HS-27A (cell line): Measurements from ENCODE around the gene NEIL3.

Source experiments
- DNase-seq: peaks from one replicate; pipeline ENCODE4 v3.0.0-alpha.2; 2012; ENCODE audit warnings: low read depth, missing footprints

NEIL3 gene

DNA sequence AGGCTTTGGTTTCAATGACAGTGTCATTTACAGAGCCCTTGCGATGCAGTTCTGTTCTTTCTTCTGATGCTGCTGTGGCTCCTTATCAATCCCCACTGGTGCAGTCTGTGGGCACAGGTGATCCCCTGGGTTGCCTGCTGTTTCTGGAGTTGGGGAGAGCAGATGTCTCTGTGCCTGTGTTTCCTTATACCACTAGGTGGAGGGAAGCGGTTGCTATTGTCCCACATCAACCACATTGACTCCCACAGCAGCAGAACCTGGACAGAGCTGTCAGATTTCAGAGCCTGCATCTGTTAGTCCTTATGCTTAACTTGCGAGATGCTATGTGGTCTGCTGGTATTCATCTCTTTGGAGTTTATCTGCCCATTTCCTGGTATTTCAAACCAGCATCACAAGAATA, 57.7 kb downstream of the NEIL3 start:
- no peak for DNase-seq

DNA sequence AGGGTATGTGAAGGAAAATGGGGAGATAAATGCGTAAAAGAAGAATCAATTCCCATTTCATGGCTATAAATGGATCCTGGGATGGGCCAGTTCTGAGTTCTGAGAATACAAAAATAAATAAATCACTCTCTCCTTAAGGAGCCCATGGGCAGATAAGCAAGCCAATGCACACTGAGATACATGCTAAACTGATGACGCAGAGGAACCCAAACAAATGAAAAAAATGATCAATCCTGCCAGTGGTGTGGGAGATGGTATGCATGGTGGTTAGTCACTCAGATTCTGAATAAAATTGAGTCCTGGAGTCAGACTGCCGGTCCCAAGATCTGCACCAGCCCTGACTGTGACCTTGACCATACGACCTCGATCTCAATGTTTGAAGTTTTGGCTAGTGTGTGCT, 59.7 kb downstream of the NEIL3 start:
- peak; percentile 14 for DNase-seq

DNA sequence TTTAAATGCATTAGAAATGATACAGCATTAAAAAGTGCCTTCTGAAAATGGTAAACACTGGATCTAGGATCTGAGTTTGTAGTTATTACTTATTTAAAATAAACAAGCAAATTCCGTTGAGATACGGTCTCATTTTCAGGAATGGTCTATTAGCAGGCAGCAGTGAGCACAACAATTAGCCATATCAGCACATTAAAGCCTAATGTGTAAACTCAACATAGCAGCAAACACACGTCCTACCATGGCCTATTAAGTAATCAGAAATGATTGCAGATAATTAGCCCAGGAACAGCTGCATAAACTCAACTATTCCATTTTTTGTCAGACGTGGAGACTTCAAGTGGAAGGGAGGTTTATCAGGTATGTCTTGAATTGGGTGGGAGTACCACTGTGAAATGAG, 61.8 kb downstream of the NEIL3 start:
- DNase-seq = no peak

DNA sequence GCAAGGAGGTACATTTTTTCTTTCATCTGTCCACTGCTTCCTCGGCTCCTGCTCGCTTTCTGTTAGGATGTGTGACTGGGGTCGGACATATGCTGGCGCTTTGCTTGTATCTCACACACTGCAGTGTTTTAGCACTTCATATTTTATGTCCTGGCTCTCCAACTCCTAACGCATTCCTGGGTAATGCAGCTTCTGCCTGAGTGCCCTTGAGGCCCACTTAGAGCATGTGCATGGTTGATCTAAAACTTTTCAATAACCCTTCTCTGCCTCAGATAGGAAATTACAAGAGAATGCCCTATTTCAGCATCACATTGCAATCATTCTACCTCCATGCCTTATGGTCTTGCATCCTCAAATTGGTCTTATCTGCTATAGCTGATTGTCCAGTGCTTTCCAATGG, 65.3 kb downstream of the NEIL3 start:
- no peak for DNase-seq

DNA sequence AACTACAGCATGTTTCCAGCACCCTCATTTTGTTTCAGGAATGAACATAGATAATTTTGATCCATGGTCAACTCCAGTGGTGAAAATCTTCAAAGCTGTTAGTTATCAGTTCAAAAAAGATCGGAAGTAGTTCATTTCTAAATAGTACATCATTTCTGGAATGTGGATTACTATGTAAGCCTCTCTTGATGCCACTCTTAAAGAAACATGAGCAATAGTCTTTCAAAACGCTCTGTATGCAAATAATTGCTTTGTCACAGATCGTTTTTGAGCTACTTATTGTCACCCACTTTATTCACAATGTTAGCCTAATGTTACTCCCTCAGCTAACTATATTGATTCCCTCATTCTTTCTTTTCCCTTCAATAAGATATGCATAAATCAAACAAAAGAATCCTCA, 65.7 kb downstream of the NEIL3 start:
- no peak for DNase-seq

DNA sequence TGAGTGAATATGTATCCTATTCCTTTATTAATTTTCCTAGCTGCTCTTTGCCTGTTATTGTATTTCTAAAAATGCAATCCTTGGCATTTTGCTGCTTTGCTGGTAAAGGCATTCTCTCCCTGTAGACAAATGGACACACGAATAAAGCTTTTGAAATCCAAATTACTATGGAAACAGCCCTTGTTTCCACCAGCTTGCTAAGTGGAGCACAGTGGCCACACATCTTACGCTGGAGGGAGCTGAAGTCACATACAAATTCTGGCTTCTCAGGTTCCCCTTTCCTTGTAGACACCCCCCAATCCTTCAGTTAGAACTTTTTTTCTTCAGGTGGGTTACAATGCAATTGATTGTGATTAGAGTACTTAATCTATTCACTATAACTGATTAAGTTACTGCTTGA, 66.3 kb downstream of the NEIL3 start:
- DNase-seq = no peak

DNA sequence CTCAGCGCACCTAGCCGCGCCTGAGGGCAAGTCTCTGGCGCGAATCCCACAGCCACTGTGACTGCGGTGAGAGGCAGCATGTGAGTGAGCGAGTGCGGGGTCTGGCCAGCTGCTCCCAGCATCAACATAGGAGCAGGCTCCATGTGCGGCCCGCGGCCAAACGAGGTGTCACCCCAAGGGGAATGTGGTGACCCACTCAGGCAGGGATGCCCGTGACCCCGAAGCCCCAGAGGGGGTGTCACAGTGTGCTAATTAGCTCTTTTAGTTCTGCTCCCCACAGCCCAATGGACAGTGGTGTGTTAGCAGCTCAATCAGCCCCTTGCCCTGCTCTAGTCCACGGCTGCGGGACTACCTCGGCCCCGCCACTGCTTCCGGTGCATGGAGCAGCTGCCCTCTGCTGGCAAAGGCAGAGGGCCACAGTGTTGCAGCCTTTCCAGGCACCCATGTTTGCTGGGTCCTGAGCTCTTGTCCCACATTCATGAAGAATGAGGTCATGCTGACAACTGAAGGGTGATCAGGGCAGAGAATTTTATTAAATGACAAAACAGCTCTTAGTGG, 71.1 kb downstream of the NEIL3 start:
- no peak for DNase-seq

DNA sequence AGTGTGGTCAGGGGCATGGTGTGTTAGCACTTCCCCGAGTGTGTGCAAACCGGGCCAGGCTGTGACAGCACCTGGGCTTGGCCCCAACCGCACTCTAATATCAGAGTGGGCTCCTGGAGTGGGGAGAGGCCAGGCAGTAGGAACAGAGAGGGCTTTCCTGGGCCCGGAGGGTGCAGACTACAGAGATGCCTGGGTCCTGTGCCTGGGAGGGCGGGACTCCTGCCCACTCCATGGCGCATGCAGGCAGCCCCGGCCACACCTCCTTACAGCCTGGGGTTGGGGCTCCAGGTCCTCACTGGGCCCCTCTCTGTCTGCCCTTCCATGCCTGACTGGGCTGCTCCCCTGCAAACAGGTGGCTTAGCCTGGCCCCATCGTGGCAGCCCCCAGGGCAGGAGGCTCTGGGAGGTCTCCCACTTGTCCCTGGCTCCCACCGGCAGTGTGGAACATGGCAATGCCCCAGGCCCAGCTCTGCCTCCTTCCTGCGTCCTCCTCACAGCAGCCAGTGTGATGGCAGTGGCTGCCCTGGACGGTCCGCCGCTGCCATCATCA, 72.2 kb downstream of the NEIL3 start:
- DNase-seq = no peak

DNA sequence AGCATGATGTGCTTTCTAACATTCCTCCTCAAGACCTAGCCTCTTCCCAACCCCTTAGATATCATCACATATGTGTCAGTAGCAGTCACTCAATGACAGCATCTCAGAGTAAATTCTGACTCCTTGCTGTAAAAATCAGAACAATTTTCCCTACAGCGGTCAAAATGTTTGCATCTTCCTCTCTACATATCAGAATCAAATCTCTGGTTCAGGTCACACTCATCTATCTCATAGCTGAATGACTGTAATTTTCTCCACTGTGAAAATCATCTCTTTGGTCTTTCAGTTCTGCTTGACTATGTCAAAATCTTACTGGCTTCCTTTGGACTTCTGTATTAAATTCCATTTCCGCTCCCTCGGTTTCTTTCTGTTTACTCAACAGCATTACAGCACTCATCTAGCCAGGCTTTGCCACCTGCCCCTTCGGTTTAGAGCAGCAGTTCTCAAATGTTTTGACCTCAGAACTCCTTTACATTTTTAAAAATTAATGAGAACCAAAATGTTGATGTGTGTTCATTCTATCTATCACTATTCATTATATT, 75.3 kb downstream of the NEIL3 start:
- DNase-seq = no peak

DNA sequence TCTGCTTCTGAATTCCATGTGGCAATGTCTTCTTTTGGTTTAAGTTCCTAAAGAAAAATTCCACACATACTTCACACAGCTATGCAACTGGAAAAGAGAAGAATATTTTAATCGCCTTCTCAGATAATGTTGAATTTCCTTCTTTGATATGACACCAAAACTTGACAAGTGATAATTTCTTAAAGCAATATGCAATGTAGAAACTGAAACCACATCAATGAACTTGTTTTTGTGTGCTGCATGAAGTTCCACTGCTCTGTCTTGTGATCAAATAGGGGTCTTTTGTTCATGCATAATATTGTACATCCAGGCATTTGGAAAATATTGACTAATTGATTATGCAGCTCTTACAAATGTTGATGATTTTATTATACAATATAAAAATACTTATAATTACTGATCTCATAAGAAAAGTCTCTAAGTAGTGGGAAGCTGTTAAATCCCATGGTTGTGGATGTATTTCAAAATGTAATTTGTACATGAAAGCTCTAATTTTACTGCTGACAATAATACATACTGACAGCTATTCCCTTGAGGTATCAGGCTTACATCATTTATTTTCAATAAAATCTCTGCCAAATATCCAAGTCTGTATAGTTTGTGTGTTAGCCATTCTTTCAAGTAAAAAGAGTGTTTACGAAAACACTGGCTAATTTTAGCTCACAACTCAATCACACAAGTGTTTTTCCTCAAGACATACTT, 76.1 kb downstream of the NEIL3 start:
- DNase-seq = no peak

DNA sequence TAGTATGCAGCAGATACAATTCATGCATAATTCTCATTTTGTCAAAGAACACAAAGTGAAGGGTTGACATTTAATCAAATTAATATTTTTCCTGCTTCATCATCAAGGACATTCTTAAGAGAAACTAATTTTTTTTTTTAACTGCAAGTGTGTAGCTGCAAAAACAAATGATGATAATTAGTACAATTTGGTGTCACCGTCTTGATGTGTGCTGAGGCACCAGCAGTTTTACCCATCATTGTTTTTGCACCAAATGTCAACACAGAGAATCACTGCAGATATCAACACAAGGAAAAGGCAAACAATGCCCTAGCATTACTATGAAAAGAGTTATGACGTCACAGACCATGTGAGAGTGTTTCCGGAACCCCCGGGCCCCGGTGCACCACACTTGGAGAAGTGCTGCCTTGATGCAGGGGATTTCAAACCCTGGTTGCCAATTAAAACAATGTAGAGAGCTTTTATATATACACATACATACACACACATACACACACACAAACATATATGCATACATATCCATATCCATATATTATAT, 76.7 kb downstream of the NEIL3 start:
- DNase-seq = no peak

DNA sequence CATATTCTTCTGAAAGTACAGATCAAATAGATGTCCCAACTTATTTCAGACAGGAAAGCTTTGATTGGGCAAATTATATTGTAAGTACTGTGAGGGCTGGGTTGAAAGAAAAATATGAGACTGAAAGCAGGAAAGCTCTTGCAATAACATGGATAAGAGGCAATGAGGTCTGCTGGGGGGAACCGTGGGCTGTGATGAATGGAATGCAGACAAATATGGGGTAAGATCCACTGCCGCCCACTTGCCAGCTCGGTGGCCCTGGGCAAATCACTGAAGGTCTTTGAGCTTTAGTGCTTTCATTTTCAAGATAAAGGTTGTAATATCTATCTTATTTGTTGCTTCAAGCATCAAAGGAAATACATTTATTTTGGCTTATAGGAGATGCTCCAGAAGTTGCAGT, 81.6 kb downstream of the NEIL3 start:
- DNase-seq = no peak

DNA sequence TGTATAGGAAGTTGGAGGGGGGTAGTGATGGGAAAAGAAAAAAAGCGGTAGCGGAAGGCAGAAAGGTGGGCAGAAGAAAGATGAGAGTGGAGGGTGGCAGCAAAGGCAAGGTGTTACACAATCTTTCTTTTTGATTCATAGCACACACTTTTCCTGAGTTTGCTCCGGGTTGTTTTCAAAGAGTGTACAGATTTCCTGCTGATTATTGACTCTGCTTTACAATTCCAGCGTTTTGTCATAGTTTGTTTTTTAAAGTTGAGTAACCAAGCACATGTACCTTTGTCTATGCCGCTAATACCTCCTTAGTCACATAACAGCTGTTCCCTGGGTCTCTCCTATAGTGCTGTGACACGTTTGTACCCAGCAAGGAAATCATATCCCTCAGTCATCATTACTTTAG, 82.3 kb downstream of the NEIL3 start:
- DNase-seq = no peak

DNA sequence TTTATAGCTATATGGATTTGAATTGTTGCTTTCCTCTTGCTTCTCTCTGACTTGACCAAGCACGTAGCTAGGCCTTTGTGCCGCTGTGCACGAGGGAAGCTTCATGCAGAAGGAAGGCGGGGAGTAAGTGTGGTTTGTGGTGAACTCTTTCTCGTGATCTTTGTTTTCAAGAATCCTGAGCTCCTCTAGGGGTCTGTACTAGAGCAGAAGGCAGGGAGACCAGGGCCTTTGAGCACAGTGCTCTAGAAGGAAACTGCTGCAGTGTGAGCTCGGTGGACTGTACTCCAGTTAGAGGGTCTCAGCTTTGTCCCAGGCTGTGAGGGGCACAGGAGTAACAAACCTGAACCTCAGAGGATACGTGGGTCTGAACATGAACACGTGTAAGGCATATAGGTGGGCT, 83.6 kb downstream of the NEIL3 start:
- no peak for DNase-seq

DNA sequence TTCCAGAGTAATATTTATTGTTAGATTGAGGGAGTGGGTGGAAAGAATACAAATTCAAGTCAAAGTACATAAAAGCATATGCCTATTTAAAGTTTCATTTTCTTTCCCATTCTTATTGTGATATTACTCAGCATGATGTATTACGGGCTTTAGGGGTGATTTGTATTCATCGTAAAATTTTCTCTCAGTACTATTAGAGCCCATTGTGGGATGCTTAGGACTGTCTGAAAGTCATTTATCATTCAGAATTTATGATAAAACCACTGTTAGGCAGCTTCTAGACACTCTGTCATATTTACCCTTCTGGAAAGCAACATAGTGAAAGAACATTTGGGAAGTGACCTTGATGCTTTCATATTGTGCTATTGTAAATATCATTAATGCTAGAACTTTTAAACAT, 86.7 kb downstream of the NEIL3 start:
- DNase-seq = no peak

DNA sequence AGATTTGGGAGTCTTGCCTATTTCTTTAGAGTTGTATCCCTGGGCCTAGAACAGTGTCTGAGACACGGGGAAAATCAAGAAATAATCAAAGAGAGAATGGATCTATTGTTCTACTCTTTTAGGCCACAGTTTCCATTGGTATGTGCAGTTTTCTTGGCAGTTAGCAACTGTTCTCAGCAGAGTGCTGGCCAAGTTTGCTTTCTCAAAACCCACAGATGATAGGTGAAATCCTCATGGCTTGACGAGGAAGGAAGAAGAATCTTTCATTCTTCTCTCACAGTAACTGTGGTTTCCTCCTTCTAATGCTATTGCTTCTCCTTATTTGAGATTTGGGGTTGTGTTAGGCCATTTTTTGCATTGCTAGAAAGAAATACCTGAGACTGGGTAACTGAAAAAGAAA, 90.4 kb downstream of the NEIL3 start:
- DNase-seq = no peak

DNA sequence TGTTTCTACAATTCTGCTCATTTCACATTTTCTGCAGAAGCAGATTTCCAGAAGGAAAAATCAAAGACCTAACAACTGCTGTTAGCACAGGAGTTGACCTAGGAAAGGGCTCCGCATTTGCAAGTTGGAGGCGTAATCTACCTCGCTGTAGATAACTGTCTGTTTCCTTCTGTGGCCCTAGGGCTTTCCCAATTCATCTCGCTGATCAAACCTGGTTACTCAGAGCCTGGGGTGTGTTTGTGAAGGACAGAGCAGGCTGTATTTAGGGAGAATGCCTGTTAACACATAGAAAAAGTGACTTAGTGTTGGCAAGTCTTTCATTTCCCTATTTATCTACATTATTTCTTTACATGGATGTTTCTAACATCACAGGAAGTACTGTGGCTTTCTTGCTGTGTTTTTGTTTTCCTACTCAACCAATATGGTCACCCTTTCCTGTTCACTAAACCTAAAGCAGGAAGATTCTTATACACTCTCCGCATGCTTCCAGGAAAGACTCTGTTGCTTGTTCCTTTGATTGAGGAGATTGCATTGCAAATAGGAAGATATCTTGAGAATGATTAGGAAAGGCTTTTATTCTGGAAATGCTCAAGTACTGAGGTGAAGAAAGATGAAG, 92.1 kb downstream of the NEIL3 start:
- DNase-seq = no peak

DNA sequence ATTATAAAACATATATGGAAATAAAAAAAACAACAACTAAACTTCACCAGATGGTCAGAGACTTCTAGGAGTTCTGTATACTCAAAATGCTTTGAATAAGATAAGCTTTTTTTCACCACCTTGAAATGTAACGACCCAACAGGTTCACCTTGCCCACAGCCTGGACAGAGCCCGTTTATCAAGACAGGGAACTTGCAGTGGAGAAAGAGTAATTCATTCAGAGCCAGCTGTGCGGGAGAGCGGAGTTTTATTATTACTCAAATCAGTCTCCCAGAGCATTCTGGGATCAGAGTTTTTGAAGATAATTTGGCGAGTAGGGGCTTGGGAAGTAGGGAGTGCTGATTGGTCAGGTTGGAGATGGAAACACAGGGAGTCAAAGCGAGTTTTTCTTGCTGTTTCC, 94.1 kb downstream of the NEIL3 start:
- DNase-seq = no peak

DNA sequence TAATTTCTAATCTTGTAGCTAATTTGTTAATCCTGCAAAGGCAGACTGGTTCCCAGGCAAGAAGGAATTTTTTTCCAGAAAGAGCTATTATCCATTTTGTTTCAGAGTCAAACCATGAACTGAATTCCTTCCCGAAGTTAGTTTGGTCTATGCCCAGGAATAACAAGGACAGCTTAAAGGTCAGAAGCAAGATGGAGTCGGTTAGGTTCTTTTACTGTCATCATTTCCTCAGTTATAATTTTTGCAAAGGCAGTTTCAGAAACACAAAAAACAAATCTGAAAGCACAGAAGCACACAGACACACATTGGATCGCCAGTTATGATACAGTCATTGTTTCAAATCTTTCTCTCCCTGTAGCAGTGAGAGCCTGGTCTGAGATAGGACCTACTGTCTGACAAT, 94.7 kb downstream of the NEIL3 start:
- no peak for DNase-seq

DNA sequence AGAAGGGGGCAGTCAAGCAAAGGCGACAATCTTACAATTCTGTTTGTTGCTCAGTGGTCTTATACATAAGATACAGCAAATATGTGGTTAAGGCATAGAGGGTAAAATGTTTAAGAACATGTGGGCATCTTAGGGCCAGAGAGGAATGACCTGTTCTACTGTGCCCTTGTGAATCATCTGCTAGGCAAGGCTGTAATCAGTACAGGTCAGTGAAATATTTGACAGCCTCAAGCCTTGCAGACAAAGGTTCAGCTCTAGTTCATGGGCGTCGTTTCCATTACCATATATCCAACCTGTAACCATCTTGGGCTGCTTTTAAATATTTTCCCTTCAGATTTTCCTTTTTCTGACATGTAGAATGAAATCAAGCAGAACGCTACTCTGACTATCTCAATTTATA, 95.3 kb downstream of the NEIL3 start:
- DNase-seq = no peak

DNA sequence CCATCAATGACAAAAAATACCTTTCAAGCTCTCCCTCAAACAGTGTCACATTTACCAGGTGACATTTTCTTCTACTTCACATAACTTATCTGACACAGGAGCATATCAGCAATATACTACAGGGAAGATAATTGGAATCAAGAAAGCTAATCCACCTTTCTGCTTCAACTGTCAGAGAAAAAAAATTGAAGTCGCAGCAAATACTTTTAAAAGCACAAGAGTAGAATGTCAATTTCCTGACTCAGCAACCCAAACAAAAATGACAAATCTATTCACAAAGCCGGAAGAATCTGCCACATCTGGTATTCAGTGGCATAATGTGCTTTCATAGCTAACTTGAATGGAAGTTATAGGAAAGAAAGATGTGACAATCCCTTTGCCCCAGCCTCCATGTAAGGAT, 95.8 kb downstream of the NEIL3 start:
- no peak for DNase-seq

DNA sequence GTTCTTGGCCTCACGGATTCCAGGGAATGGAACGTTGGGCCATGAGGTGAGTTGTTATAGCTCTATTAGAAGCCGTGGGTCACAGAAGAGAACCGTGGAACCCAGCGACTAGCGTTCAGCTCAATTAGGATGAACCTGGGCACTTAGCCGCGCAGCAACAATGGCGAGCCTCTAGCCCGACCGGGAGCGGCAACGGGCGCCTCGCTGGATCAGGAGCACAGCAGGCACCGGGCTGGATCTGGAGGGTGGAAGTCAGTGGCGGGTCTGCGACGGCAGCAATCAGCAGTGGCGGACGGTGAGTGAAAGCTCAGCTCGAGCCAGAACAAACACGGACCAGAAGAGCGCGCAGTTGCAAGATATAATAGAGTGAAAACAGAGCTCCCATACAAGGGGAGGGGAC, 98.3 kb downstream of the NEIL3 start:
- no peak for DNase-seq

DNA sequence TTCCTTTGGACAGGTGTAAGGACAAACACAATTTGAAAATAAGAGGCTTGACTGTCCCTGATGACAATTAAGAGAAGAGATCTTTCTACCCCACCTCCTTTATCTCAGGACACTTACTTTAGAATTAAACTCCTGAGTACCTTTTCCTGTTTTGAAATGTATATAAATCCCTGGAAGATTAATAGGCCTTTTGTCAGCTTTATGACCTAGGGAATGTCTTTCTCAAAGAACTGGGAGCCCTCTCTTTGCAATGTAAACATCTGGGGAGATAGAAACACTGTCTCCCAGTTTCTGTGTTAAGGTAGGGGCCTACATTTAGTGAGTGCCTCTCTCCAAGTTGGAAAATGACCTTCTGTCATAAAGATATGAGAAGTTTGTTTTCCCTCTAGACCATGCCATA, 100.9 kb downstream of the NEIL3 start:
- DNase-seq = no peak
